HEK293 (cell line): ENCODE results near the gene RNF44.

ENCODE experiments used
- PATZ1 ChIP-seq: fragments of 450-650 bp; formaldehyde crosslinking; IDR thresholded peaks from 2 replicates; pipeline ENCODE4 v1.5.1; 2016; ENCODE audit warnings: missing biosample characterization, missing genetic modification characterization
- REST ChIP-seq: fragments of 450-650 bp; formaldehyde crosslinking; IDR thresholded peaks from 2 replicates; pipeline ENCODE4 v1.5.1; 2016; ENCODE audit warnings: missing biosample characterization, missing genetic modification characterization
- SP2 ChIP-seq: fragments of 450-650 bp; formaldehyde crosslinking; IDR thresholded peaks from 2 replicates; pipeline ENCODE4 v1.5.1; 2016; ENCODE audit warnings: missing biosample characterization, missing genetic modification characterization
- TSHZ1 ChIP-seq: fragments of 450-650 bp; formaldehyde crosslinking; IDR thresholded peaks from 2 replicates; pipeline ENCODE4 v1.5.1; 2016; ENCODE audit warnings: missing biosample characterization, missing genetic modification characterization, borderline replicate concordance
- ZBTB6 ChIP-seq: fragments of 450-650 bp; formaldehyde crosslinking; IDR thresholded peaks from 2 replicates; pipeline ENCODE4 v1.5.1; 2017; ENCODE audit warnings: missing biosample characterization, missing genetic modification characterization
- ZFP3 ChIP-seq: fragments of 450-650 bp; formaldehyde crosslinking; IDR thresholded peaks from 2 replicates; pipeline ENCODE4 v1.5.1; 2016; ENCODE audit warnings: low read depth, missing biosample characterization, missing genetic modification characterization
- ZNF155 ChIP-seq: fragments of 450-650 bp; formaldehyde crosslinking; IDR thresholded peaks from 2 replicates; pipeline ENCODE4 v1.5.1; 2016; ENCODE audit warnings: missing biosample characterization, missing genetic modification characterization
- ZNF18 ChIP-seq: fragments of 450-650 bp; formaldehyde crosslinking; IDR thresholded peaks from 2 replicates; pipeline ENCODE4 v1.5.1; 2016; ENCODE audit warnings: missing biosample characterization, missing genetic modification characterization
- ZNF2 ChIP-seq: fragments of 450-650 bp; formaldehyde crosslinking; IDR thresholded peaks from 2 replicates; pipeline ENCODE4 v1.5.1; 2016; ENCODE audit warnings: missing biosample characterization, missing genetic modification characterization
- ZNF292 ChIP-seq: fragments of 450-650 bp; formaldehyde crosslinking; IDR thresholded peaks from 2 replicates; pipeline ENCODE4 v1.5.1; 2016; ENCODE audit warnings: low read depth, missing biosample characterization, missing genetic modification characterization, borderline replicate concordance
- ZNF391 ChIP-seq: fragments of 450-650 bp; formaldehyde crosslinking; IDR thresholded peaks from 2 replicates; pipeline ENCODE4 v1.5.1; 2016; ENCODE audit warnings: low read depth, missing biosample characterization, missing genetic modification characterization, borderline replicate concordance
- ZNF501 ChIP-seq: fragments of 450-650 bp; formaldehyde crosslinking; IDR thresholded peaks from 2 replicates; pipeline ENCODE4 v1.5.1; 2016; ENCODE audit warnings: missing biosample characterization, missing genetic modification characterization
- ZNF600 ChIP-seq: fragments of 450-650 bp; formaldehyde crosslinking; IDR thresholded peaks from 2 replicates; pipeline ENCODE4 v1.5.1; 2016; ENCODE audit warnings: missing biosample characterization, missing genetic modification characterization
- ZNF629 ChIP-seq: fragments of 450-650 bp; formaldehyde crosslinking; IDR thresholded peaks from 2 replicates; pipeline ENCODE4 v1.5.1; 2017; ENCODE audit warnings: missing biosample characterization, missing genetic modification characterization
- ZNF76 ChIP-seq: fragments of 450-650 bp; formaldehyde crosslinking; IDR thresholded peaks from 2 replicates; pipeline ENCODE4; 2016; ENCODE audit warnings: low read depth, missing biosample characterization, missing genetic modification characterization, borderline replicate concordance
- ZSCAN18 ChIP-seq: fragments of 450-650 bp; formaldehyde crosslinking; IDR thresholded peaks from 2 replicates; pipeline ENCODE4 v1.5.1; 2016; ENCODE audit warnings: missing biosample characterization, missing genetic modification characterization
- TF ChIP-seq, protein P1 (sequence below): fragments of 450-650 bp; formaldehyde crosslinking; conservative IDR thresholded peaks from 2 replicates; pipeline ENCODE4 v1.5.1; 2016; ENCODE audit warnings: low read depth, missing biosample characterization, missing genetic modification characterization
- TF ChIP-seq, protein P2 (sequence below): fragments of 450-650 bp; formaldehyde crosslinking; IDR thresholded peaks from 2 replicates; pipeline ENCODE4 v1.5.1; 2016; ENCODE audit warnings: missing biosample characterization, missing genetic modification characterization, low read depth

RNF44 gene

DNA sequence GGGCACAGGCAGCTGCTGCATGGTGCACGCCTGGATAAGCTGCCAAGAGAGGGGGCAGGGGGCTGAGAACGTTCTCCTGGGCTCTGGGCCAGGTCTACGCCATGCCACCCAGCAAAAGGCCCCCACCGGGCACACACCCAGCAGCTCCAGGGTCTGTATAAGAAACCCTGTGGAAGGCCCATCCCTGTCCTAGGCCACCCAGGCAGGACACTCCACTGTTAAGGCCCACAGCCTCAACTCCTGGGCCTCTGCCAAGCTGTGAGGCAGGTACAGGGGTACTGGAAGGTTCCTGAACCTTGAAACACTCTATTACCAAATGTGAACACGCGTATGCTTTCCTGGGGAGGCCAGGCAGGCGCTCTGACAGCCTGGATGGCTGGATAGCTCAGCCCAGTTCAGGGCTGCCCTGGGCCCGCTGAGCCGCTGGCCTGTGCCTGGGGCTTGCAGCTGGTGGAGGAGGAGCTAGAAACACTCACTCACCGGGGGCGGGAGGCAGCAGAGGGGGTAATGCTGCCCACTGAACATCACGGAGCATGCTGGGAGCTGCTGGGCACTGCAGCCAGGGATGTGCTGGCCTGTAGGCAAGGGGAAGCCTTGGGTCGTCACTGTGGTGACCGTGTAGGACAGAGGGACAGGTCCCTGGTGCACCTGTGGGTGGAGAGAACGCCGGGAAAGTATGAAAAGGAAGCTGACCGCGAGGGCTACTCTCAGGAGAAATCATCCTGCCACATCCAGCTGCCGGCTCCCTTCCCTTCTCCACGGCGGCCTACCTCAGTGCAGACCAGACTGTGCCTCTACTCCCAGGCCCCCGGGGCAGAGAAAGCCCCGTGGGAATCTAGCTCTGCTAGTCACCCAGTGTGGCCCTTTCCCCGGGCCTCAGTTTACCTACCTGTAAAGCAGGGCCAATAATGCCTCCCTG lies 6.0 kb downstream of the RNF44 start (continued):
- no peak for TF ChIP-seq REST (tag by site-specific recombination)
- TF ChIP-seq SP2 (tag by site-specific recombination) = peak; percentile 47
- TF ChIP-seq ZNF155 = no peak
- TF ChIP-seq ZNF600 (tag by site-specific recombination) = 0 out of 2 replicates have a peak, but pooled peaks have one; percentile 16
- no peak for TF ChIP-seq ZNF629 (tag by site-specific recombination)
- TF ChIP-seq TSHZ1 (tag by site-specific recombination) = no peak
- no peak for TF ChIP-seq ZNF18 (tag by site-specific recombination)
- TF ChIP-seq ZSCAN18 (tag by site-specific recombination) = no peak
- no peak for TF ChIP-seq ZNF501 (tag by site-specific recombination)
- TF ChIP-seq ZNF2 (tag by site-specific recombination) = no peak
- no peak for TF ChIP-seq ZNF391 (tag by site-specific recombination)
- TF ChIP-seq ZFP3 (tag by site-specific recombination) = no peak
- TF ChIP-seq ZNF292 (tag by site-specific recombination) = no peak
- TF ChIP-seq PATZ1 = peak; percentile 49; the same call in 1 of the 2 replicates
- TF ChIP-seq ZNF76 (tag by site-specific recombination) = no peak
- TF ChIP-seq, protein P1, sequence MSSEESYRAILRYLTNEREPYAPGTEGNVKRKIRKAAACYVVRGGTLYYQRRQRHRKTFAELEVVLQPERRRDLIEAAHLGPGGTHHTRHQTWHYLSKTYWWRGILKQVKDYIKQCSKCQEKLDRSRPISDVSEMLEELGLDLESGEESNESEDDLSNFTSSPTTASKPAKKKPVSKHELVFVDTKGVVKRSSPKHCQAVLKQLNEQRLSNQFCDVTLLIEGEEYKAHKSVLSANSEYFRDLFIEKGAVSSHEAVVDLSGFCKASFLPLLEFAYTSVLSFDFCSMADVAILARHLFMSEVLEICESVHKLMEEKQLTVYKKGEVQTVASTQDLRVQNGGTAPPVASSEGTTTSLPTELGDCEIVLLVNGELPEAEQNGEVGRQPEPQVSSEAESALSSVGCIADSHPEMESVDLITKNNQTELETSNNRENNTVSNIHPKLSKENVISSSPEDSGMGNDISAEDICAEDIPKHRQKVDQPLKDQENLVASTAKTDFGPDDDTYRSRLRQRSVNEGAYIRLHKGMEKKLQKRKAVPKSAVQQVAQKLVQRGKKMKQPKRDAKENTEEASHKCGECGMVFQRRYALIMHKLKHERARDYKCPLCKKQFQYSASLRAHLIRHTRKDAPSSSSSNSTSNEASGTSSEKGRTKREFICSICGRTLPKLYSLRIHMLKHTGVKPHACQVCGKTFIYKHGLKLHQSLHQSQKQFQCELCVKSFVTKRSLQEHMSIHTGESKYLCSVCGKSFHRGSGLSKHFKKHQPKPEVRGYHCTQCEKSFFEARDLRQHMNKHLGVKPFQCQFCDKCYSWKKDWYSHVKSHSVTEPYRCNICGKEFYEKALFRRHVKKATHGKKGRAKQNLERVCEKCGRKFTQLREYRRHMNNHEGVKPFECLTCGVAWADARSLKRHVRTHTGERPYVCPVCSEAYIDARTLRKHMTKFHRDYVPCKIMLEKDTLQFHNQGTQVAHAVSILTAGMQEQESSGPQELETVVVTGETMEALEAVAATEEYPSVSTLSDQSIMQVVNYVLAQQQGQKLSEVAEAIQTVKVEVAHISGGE (tag by site-specific recombination) = no peak
- TF ChIP-seq, protein P2, sequence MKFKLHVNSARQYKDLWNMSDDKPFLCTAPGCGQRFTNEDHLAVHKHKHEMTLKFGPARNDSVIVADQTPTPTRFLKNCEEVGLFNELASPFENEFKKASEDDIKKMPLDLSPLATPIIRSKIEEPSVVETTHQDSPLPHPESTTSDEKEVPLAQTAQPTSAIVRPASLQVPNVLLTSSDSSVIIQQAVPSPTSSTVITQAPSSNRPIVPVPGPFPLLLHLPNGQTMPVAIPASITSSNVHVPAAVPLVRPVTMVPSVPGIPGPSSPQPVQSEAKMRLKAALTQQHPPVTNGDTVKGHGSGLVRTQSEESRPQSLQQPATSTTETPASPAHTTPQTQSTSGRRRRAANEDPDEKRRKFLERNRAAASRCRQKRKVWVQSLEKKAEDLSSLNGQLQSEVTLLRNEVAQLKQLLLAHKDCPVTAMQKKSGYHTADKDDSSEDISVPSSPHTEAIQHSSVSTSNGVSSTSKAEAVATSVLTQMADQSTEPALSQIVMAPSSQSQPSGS (tag by site-specific recombination) = no peak
- no peak for TF ChIP-seq ZBTB6 (tag by site-specific recombination)
